Amniotic stem cell (primary cell): ENCODE measurements around the gene SLC15A2.

Experiments used
- DNase-seq: peaks from one replicate; lab custom pipeline; 2025; lab: John Stamatoyannopoulos, UW

The SLC15A2 gene

DNA sequence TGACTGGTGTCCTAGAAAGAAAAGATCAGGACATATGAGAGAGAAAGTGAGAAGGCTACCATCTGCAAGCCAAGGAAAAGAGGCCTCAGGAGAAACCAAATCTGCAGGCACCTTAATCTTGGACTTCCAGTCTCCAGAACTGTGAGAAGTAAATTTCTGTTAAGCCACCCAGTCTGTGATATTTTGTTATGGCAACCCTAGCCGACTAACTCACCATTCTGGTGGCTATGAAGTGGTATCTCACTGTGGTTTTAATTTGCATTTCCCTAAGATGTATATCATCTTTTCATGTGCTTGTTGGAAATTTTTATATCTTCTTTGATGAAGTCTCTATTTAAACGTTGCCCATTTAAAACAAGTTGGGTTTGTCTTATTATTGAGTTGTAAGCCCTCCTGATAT, 87.3 kb downstream of the SLC15A2 start:
- DNase-seq = no peak

DNA sequence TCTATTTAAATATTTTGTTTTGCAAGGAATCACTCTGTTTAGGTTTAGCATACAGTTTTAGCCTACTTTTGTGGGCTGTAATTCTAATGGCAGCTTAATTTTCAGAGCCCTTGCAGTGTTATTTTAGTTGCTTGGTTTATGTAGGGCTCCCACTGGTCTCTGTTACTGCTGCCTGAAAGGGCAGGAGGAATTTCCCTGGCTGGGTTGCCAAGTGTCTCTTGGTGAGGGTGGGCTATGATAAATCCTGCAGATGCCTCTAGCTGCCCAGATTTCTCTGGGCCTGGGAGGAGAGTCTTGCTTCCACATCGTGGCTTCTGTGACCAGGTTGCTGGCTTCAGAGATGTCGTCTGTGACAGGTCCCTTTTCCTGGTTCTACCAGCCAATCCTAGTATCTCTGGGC, 91.6 kb downstream of the SLC15A2 start:
- DNase-seq = no peak

DNA sequence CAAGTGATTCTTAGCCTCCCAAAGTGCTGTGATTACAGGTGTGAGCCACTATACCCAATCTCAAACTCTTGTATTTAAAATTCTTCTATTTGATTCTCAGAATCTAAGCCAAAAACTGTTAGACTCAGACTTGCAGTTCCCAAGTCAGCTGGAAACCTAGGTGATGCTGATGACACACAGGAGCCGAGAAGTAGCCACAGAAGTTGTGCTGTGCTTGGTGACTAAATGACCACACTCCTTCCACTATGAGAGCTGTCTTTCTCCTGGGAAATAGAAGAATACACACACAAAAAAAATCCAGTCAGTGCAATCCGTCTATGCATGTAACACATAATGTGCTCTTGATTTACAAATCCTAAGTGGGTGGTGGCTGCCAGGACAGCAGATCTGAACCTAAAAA, 93.9 kb downstream of the SLC15A2 start:
- no peak for DNase-seq

DNA sequence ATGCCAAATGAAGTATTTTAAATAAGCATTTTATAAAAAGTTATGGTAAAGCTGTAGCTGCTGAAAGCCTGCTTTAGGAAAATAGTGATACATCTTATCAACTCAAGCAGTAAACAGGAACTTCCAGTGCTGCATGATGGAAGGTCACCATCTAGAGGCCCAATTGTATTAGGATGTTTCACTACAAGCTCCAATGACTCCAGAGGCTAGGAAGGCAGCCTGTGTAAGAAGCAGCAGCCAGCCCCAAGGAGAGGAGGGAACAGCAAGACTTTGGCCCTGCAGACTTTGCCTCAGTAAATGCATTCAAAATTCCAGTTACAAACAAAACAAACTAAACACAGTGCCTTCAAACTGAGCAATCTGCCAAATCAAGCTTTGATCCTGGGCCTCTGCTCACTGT, 95.7 kb downstream of the SLC15A2 start:
- no peak for DNase-seq

DNA sequence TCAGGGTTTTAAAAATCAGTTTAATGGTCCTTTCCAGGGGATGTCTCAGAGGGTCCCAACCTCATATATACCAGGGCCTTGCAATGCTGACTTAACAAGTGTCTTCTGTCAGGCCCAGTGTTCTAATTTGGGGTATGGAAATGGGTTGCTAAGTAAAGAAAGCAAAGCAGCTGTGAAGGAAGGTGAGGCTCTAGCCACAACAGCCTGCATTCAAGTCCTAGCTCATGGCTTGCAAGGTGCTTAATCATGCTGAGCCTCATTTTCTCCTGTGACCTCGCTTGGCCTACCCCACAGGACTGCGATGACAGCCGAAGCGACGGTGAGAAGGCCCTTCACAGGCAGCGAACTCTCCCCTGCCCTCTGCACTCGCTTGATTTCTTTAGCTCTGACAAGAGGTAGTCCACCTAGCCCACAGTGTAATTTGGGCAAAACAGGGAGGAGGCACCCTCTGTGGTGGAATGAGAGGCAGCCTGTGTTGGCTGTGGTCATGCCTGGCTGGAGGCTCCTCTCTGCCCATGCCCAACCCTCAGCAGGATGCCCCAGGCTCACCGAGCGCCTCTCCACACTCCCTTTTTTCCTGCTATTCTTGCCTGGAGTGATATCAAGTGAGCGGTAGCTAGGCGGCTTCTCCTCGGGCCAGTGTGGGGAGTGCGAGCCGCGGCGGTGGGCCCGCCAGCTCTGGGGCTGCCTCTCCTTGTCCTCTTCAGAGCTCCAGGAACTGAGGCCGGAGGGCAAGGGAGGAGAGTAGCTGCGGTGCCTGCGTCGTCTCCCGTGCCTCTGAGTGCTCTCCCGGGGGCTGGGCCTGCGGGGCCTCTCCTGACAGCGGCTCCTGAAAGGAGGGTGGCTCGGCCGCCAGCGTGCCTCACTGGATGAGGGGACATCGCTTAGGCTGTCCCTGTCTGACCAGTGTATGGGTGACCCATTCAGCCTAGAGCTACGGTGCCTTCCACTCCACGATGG, 98.7 kb downstream of the SLC15A2 start:
- no peak for DNase-seq
